Upper lobe of right lung (tissue), 1 donor: ENCODE measurements around the gene PARD6A. TPM values are rescaled to one million over a fixed set of nuclear protein-coding genes. Genes with fewer than 3 reads are reported as not detected.

Experiments
- ATAC-seq: fragments of 200-7000 bp; cut with Tn5 transposase; one replicate; pipeline ENCODE4 v1.9.1; 2020; ENCODE audit warnings: mild to moderate bottlenecking, moderate library complexity
- DNase-seq: peaks from one replicate; pipeline ENCODE4 v3.0.0-alpha.2; 2020
- H3K27ac ChIP-seq: fragments of 200-600 bp; one replicate; pipeline ENCODE4 v1.8.0; 2022
- H3K27me3 ChIP-seq: fragments of 200-600 bp; one replicate; pipeline ENCODE4 v1.8.0; 2022; ENCODE audit warnings: mild to moderate bottlenecking
- H3K36me3 ChIP-seq: fragments of 200-600 bp; one replicate; pipeline ENCODE4 v1.8.0; 2022
- H3K4me1 ChIP-seq: fragments of 200-600 bp; one replicate; pipeline ENCODE4 v1.8.0; 2022
- H3K4me3 ChIP-seq: fragments of 200-600 bp; one replicate; pipeline ENCODE4 v1.8.0; 2022; ENCODE audit warnings: mild to moderate bottlenecking
- H3K9me3 ChIP-seq: fragments of 200-600 bp; one replicate; pipeline ENCODE4 v1.8.0; 2022
- intact Hi-C: fragments of 100-400 bp; cut with DNase I; formaldehyde crosslinking; loops from one replicate; pipeline ENCODE4 v1.11.0; 2022
- total RNA-seq: library from RNA; stranded (reverse); fragmentation: NEBNext Ultra II Directional; extraction: Animal tissue kit (Norgen Biotek cat#: 25700); gene quantifications from one replicate; pipeline ENCODE4 v1.2.1, GENCODE V29; 2021
- TF ChIP-seq, protein P1 (sequence below): fragments of 200-600 bp; IDR thresholded peaks from one replicate; pipeline ENCODE4 v1.8.0; 2022; ENCODE audit warnings: antibody characterized with exemption
- donor health status: DM: no; HTN: yes; CAD: no; lungs with severe emphysema.

Gene PARD6A
- total RNA-seq, 1 donor from 2014 or later: 4.7 TPM

DNA sequence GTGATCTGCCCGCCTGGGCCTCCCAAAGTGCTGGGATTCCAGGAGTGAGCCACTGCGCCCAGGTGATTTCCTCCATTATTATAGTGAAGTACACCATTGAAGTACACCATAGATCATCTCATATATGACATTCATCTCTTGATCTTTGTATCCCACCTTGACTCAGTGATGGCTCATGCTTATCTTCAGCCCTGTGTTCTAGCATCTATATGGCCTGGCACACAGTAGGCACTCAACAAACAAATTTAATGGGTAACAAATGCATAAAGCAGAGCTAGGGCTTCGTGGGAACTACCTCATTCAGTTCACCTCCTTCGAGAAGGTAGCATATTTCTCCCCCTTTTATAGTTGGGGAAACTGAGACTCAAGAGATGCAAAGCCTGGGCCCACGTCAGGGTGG lies 4.8 kb downstream of the PARD6A start:
- intact Hi-C loops: loop anchor here (10.0 kb wide), 1 partner anchor 101 kb away; the partner anchor contains the start of gene CTCF
- DNase-seq: no peak
- H3K27ac ChIP-seq: peak overlapping the region; percentile 89
- peak overlapping the region; percentile 76 for H3K4me3 ChIP-seq
- TF ChIP-seq, protein P1, sequence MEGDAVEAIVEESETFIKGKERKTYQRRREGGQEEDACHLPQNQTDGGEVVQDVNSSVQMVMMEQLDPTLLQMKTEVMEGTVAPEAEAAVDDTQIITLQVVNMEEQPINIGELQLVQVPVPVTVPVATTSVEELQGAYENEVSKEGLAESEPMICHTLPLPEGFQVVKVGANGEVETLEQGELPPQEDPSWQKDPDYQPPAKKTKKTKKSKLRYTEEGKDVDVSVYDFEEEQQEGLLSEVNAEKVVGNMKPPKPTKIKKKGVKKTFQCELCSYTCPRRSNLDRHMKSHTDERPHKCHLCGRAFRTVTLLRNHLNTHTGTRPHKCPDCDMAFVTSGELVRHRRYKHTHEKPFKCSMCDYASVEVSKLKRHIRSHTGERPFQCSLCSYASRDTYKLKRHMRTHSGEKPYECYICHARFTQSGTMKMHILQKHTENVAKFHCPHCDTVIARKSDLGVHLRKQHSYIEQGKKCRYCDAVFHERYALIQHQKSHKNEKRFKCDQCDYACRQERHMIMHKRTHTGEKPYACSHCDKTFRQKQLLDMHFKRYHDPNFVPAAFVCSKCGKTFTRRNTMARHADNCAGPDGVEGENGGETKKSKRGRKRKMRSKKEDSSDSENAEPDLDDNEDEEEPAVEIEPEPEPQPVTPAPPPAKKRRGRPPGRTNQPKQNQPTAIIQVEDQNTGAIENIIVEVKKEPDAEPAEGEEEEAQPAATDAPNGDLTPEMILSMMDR: no peak
- H3K27me3 ChIP-seq: no peaks in the 10 kb centered on the region
- no peak for ATAC-seq
- peaks cover 26% of the 10 kb centered on the region for H3K4me1 ChIP-seq
- H3K9me3 ChIP-seq: no peaks in the 10 kb centered on the region
- peaks cover 4% of the 10 kb centered on the region for H3K36me3 ChIP-seq

- peak overlapping the region; percentile 89 for H3K27ac ChIP-seq
- H3K27me3 ChIP-seq: no peaks in the 10 kb centered on the region
- H3K4me1 ChIP-seq: peaks cover 24% of the 10 kb centered on the region
- peak; percentile 83 for DNase-seq
- peak; percentile 10 for ATAC-seq
- peak overlapping the region; percentile 76 for H3K4me3 ChIP-seq
- H3K9me3 ChIP-seq: no peaks in the 10 kb centered on the region
- TF ChIP-seq, protein P1: no peak
- H3K36me3 ChIP-seq: peaks cover 4% of the 10 kb centered on the region
- intact Hi-C loops: loop anchor here (10.0 kb wide), 1 partner anchor 101 kb away; the partner anchor contains the start of gene CTCF
Measured at GRCh38 chr16:67666032-67666551, 5.3 kb downstream of the PARD6A start.

DNA sequence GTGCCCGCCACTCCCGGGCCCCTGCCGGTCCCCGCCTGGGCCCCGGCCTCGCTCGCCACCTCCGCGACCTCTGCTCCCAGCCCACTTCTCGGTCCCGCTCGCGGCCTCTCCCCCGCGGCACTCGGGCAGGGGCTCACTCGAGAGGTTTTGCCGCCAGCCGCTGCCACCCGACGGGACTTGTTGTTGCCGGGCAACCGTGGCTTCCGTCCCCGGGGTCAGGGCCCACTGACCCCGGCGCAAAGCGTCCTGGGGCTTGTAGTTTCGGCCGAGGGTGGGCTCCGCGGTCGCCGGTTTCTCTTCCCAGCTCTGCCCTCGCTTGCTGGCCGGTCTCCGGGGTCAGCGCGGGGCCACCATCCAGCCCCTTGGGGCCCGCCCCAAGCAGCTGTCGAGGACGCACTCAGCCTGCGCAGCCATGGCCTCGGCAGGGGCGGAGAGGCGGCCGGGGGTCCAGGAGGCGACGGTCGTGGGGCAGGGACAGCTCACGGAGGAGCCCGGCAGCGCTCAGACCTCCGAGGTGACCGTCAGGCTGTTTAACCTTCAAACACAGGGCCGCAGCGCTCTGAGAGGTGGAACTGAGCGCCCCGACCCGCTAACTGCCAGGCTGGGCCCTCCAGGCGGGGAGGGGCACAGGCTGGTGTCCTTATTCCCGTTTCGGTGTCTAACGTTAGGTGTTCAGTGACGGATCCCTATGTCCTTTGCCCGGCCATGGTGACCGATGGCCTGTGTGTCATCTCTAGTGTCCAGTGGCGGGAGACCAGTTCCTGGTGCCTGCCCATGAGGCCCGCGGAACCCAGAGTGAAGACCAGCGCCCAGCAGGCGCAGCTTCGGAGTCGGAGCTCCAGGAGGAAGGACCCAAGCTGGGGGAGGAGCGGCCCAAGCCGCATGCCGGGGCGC lies 6.0 kb downstream of the PARD6A start, which contains the start of the genes C16orf86 and ENKD1:
TSS of gene C16orf86 (plus strand) at position 256 of the 894 bp plus-strand sequence. CDS start at position 413, 157 bp downstream.
TSS of gene ENKD1 (minus strand) at position 192 of the 894 bp plus-strand sequence. CDS start 308 bp downstream, outside the sequence.
- peak; percentile 94 for DNase-seq
- H3K4me1 ChIP-seq: peaks cover 17% of the 10 kb centered on the region

DNA sequence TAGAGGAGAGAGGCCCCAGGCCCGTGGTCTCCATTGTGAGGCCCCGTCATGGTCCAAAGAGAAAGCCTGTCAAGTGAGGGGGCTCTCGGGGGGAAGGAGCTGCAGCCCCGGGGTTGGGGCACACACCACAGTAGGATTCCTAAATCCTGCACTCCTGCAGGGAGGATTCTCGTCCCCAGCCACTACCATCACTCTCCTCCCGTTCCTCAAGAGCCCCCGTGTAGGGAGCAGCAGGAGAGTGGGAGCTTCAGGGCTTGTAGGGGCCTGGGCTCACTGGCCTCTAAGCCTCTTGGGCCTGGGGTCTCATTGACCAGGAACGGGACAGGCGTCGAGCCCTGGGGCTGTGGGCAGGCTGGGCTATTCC lies 6.7 kb downstream of the PARD6A start:
- TF ChIP-seq, protein P1: no peak
- Histone ChIP-seq H3K27ac (peak overlapping the region; percentile 89), H3K36me3 (peaks cover 4% of the 10 kb centered on the region), H3K4me3 (peak overlapping the region; percentile 76), H3K9me3 (no peaks in the 10 kb centered on the region), H3K4me1 (peaks cover 20% of the 10 kb centered on the region), H3K27me3 (no peaks in the 10 kb centered on the region)
- ATAC-seq (no peak), DNase-seq (no peak)
- intact Hi-C loops: loop anchor here (10.0 kb wide), 1 partner anchor 103 kb away; the partner anchor contains the start of gene CTCF

More for the DNA sequence above, 6.0 kb downstream of the PARD6A start, which contains the start of the genes C16orf86 and ENKD1:
- peak within 1 kb of the TSS; percentile 76 for H3K4me3 ChIP-seq
- peak; percentile 83 for ATAC-seq
- peak within 1 kb of the TSS; percentile 89 for H3K27ac ChIP-seq
- TF ChIP-seq, protein P1: no peak
- H3K36me3 ChIP-seq: peaks cover 4% of the 10 kb centered on the region
- intact Hi-C loops: loop anchor here (10.0 kb wide), 1 partner anchor 102 kb away; the partner anchor contains the start of gene CTCF
- no peaks in the 10 kb centered on the region for H3K27me3 ChIP-seq
- no peaks in the 10 kb centered on the region for H3K9me3 ChIP-seq

GRCh38 chr16:67667817-67668494 lies 7.2 kb downstream of the PARD6A start:
- ATAC-seq: peak; percentile 80
- DNase-seq: peak; percentile 87
- peak overlapping the region; percentile 89 for H3K27ac ChIP-seq
- peaks cover 23% of the 10 kb centered on the region for H3K4me1 ChIP-seq
- intact Hi-C loops: loop anchor here (10.0 kb wide), 1 partner anchor 103 kb away; the partner anchor contains the start of gene CTCF
- peak overlapping the region; percentile 76 for H3K4me3 ChIP-seq
- TF ChIP-seq, protein P1: peak; percentile 78
- H3K9me3 ChIP-seq: no peaks in the 10 kb centered on the region
- peaks cover 3% of the 10 kb centered on the region for H3K36me3 ChIP-seq
- H3K27me3 ChIP-seq: no peaks in the 10 kb centered on the region
